Mesenchymal stem cell (in vitro differentiated cells and primary cell): ENCODE data around the gene AMZ1.
A peak's percentile ranks its signal among the peaks of the same experiment; 100 is the strongest.

Source experiments
- DNase-seq: peaks from one replicate; pipeline ENCODE4 v3.0.0-alpha.2; 2013
- H2AFZ ChIP-seq: one replicate; pipeline ENCODE4 v1.6.1; 2013; ENCODE audit warnings: low read depth, mild to moderate bottlenecking, control low read depth, inconsistent platforms, low read length, moderate library complexity
- H2AK5ac ChIP-seq: 2 replicates; pipeline ENCODE4 v1.6.1; 2013; ENCODE audit warnings: low read length, moderate library complexity, mild to moderate bottlenecking, inconsistent platforms; ENCODE audit not compliant: severe bottlenecking
- H2BK120ac ChIP-seq: one replicate; pipeline ENCODE4 v1.6.1; 2013; ENCODE audit warnings: low read depth, mild to moderate bottlenecking, inconsistent platforms, low read length, moderate library complexity
- H2BK12ac ChIP-seq, 2 experiments: one replicate each; pipeline ENCODE4 v1.6.1; 2013; ENCODE audit warnings: inconsistent platforms in 2 of 2, low read length in 2 of 2, mild to moderate bottlenecking in 2 of 2, moderate library complexity in 2 of 2, control low read depth in 1 of 2
- H2BK15ac ChIP-seq: one replicate; pipeline ENCODE4 v1.6.1; 2013; ENCODE audit warnings: mild to moderate bottlenecking, low read depth, inconsistent platforms; ENCODE audit not compliant: poor library complexity, severe bottlenecking
- H2BK5ac ChIP-seq: 2 replicates; pipeline ENCODE4 v1.6.1; 2013; ENCODE audit warnings: low read depth, mild to moderate bottlenecking, low read length, control low read depth, inconsistent platforms; ENCODE audit not compliant: poor library complexity, severe bottlenecking
- H3K14ac ChIP-seq, 2 experiments: one replicate each; pipeline ENCODE4 v1.6.1; 2013; ENCODE audit warnings: inconsistent platforms in 2 of 2, low read length in 2 of 2, control low read depth in 1 of 2, mild to moderate bottlenecking in 1 of 2, moderate library complexity in 1 of 2
- H3K18ac ChIP-seq, 2 experiments: one replicate each; pipeline ENCODE4 v1.6.1; 2013; ENCODE audit warnings: inconsistent platforms in 2 of 2, low read length in 2 of 2, control low read depth in 1 of 2, low read depth in 1 of 2, mild to moderate bottlenecking in 1 of 2
- H3K23ac ChIP-seq, 2 experiments: one replicate each; pipeline ENCODE4 v1.6.1; 2013; ENCODE audit warnings: inconsistent platforms in 2 of 2, low read length in 2 of 2, mild to moderate bottlenecking in 2 of 2, moderate library complexity in 2 of 2, control low read depth in 1 of 2
- H3K27ac ChIP-seq: 2 replicates; pipeline ENCODE4 v1.5.1; 2013; ENCODE audit warnings: mild to moderate bottlenecking, moderate library complexity, low read length, control low read depth, inconsistent platforms; ENCODE audit not compliant: poor library complexity, severe bottlenecking
- H3K27me3 ChIP-seq, 2 experiments: 2 replicates each; pipeline versions ENCODE4 v1.6.1 to v1.7.0; 2013; ENCODE audit warnings: low read length in 2 of 2, mild to moderate bottlenecking in 2 of 2, moderate library complexity in 2 of 2, control low read depth in 1 of 2, inconsistent platforms in 1 of 2; ENCODE audit not compliant: control insufficient read depth in 1 of 2, insufficient read depth in 1 of 2
- H3K36me3 ChIP-seq, 2 experiments: 2 replicates each; pipeline versions ENCODE4 v1.6.1 to v1.7.0; 2013; ENCODE audit warnings: low read length in 2 of 2, control low read depth in 1 of 2, inconsistent platforms in 1 of 2, low read depth in 1 of 2, mild to moderate bottlenecking in 1 of 2; ENCODE audit not compliant: insufficient read depth in 2 of 2, control insufficient read depth in 1 of 2
- H3K4ac ChIP-seq, 2 experiments: one replicate each; pipeline ENCODE4 v1.6.1; 2013; ENCODE audit warnings: inconsistent platforms in 2 of 2, low read length in 2 of 2, mild to moderate bottlenecking in 2 of 2, moderate library complexity in 2 of 2, control low read depth in 1 of 2, low read depth in 1 of 2
- H3K4me1 ChIP-seq: 2 replicates; pipeline ENCODE4 v1.6.1; 2013; ENCODE audit warnings: low read depth, low read length, control low read depth; ENCODE audit not compliant: control insufficient read depth, insufficient read depth
- H3K4me2 ChIP-seq: 2 replicates; pipeline ENCODE4 v1.6.1; 2013; ENCODE audit warnings: low read length, mild to moderate bottlenecking, inconsistent platforms; ENCODE audit not compliant: poor library complexity, severe bottlenecking
- H3K4me3 ChIP-seq, 2 experiments: 2 replicates each; pipeline versions ENCODE4 v1.5.1 to v1.7.0; 2013; ENCODE audit warnings: low read length in 2 of 2, mild to moderate bottlenecking in 2 of 2, control low read depth in 1 of 2, low read depth in 1 of 2; ENCODE audit not compliant: insufficient read depth in 1 of 2
- H3K79me1 ChIP-seq: replicated peaks from 2 replicates; pipeline ENCODE4 v1.6.1; 2013; ENCODE audit warnings: mild to moderate bottlenecking, control low read depth, low read length, inconsistent platforms; ENCODE audit not compliant: poor library complexity, severe bottlenecking
- H3K9ac ChIP-seq: 2 replicates; pipeline ENCODE4 v1.7.0; 2013; ENCODE audit warnings: mild to moderate bottlenecking, low read length, moderate library complexity
- H3K9me3 ChIP-seq: 2 replicates; pipeline ENCODE4 v1.7.0; 2013; ENCODE audit warnings: mild to moderate bottlenecking, low read length; ENCODE audit not compliant: control insufficient read depth
- H4K8ac ChIP-seq: one replicate; pipeline ENCODE4 v1.6.1; 2013; ENCODE audit warnings: inconsistent platforms, mild to moderate bottlenecking, low read length, moderate library complexity
- H4K91ac ChIP-seq: one replicate; pipeline ENCODE4 v1.6.1; 2013; ENCODE audit warnings: mild to moderate bottlenecking, low read length, inconsistent platforms
- WGBS: methylation state at CpG from one replicate; pipeline ENCODE4 v1.1.7; 2013; ENCODE audit warnings: mixed read lengths; 5-methylcytosine and 5-hydroxymethylcytosine counted together

The AMZ1 gene

GRCh38 chr7:2665359-2665791 lies 22.6 kb upstream of the AMZ1 start:
- Histone ChIP-seq H3K27me3 (peaks cover 0 to 36% of the 10 kb centered on the region in 2 experiments), H3K9ac (no peak overlapping the region), H2BK15ac (peak overlapping the region; percentile 71), H3K79me1 (peaks cover 8% of the 10 kb centered on the region), H3K4me1 (peaks cover 37% of the 10 kb centered on the region), H4K91ac (no peak overlapping the region), H3K27ac (no peak overlapping the region), H2AFZ (no peak overlapping the region), H3K18ac (no peak overlapping the region), H2BK5ac (no peak overlapping the region), H4K8ac (no peak overlapping the region), H3K9me3 (peaks cover 5% of the 10 kb centered on the region), H2BK120ac (no peak overlapping the region), H3K4me2 (no peak overlapping the region), H3K4me3 (no peak overlapping the region), H2AK5ac (no peak overlapping the region), H2BK12ac (no peak overlapping the region), H3K4ac (no peak overlapping the region), H3K14ac (no peak overlapping the region), H3K23ac (no peak overlapping the region), H3K36me3 (peaks cover 5 to 46% of the 10 kb centered on the region in 2 experiments)
- 89% methylated on average over 33 of the region's 33 CpGs for WGBS
- no peak for DNase-seq

- no peak overlapping the region for H2BK12ac ChIP-seq
- no peak overlapping the region for H4K8ac ChIP-seq
- H3K4me3 ChIP-seq: no peak overlapping the region
- no peak overlapping the region for H2BK120ac ChIP-seq
- H4K91ac ChIP-seq: no peak overlapping the region
- no peak overlapping the region for H3K23ac ChIP-seq
- H3K4ac ChIP-seq: no peak overlapping the region
- no peak overlapping the region for H3K27ac ChIP-seq
- H3K18ac ChIP-seq: no peak overlapping the region
- H3K4me2 ChIP-seq: no peak overlapping the region
- H3K9me3 ChIP-seq: peaks cover 5% of the 10 kb centered on the region
- H2AFZ ChIP-seq: no peak overlapping the region
- peaks cover 35% of the 10 kb centered on the region for H3K4me1 ChIP-seq
- peaks cover 5 to 39% of the 10 kb centered on the region in 2 experiments for H3K36me3 ChIP-seq
- no peak for DNase-seq
- no peak overlapping the region for H2AK5ac ChIP-seq
- peaks cover 0 to 39% of the 10 kb centered on the region in 2 experiments for H3K27me3 ChIP-seq
- H3K9ac ChIP-seq: no peak overlapping the region
- H3K79me1 ChIP-seq: peaks cover 8% of the 10 kb centered on the region
- 91% methylated on average over 6 of the region's 6 CpGs for WGBS
- no peak overlapping the region for H3K14ac ChIP-seq
- H2BK5ac ChIP-seq: no peak overlapping the region
- H2BK15ac ChIP-seq: no peak overlapping the region
Observed at GRCh38 chr7:2666155-2666554, 21.8 kb upstream of the AMZ1 start.

GRCh38 chr7:2666588-2667250 lies 21.3 kb upstream of the AMZ1 start:
- H2BK15ac ChIP-seq: no peak overlapping the region
- no peak overlapping the region for H2BK12ac ChIP-seq
- H3K14ac ChIP-seq: no peak overlapping the region
- H3K36me3 ChIP-seq: peaks cover 4 to 33% of the 10 kb centered on the region in 2 experiments
- H3K79me1 ChIP-seq: peaks cover 8% of the 10 kb centered on the region
- 88% methylated on average over 18 of the region's 18 CpGs for WGBS
- no peak overlapping the region for H3K9ac ChIP-seq
- H2BK5ac ChIP-seq: no peak overlapping the region
- no peak for DNase-seq
- H2AK5ac ChIP-seq: no peak overlapping the region
- H3K27me3 ChIP-seq: peaks cover 0 to 41% of the 10 kb centered on the region in 2 experiments
- H3K9me3 ChIP-seq: peaks cover 5% of the 10 kb centered on the region
- no peak overlapping the region for H4K91ac ChIP-seq
- no peak overlapping the region for H2AFZ ChIP-seq
- H3K4ac ChIP-seq: no peak overlapping the region
- peaks cover 37% of the 10 kb centered on the region for H3K4me1 ChIP-seq
- no peak overlapping the region for H4K8ac ChIP-seq
- no peak overlapping the region for H3K4me2 ChIP-seq
- H2BK120ac ChIP-seq: no peak overlapping the region
- H3K23ac ChIP-seq: no peak overlapping the region
- no peak overlapping the region for H3K18ac ChIP-seq
- H3K27ac ChIP-seq: no peak overlapping the region
- H3K4me3 ChIP-seq: no peak overlapping the region

GRCh38 chr7:2667843-2668242 lies 20.2 kb upstream of the AMZ1 start:
- H2AFZ ChIP-seq: no peak overlapping the region
- H3K36me3 ChIP-seq: peaks cover 0 to 22% of the 10 kb centered on the region in 2 experiments
- H2BK120ac ChIP-seq: no peak overlapping the region
- peaks cover 5% of the 10 kb centered on the region for H3K79me1 ChIP-seq
- H3K14ac ChIP-seq: peak overlapping the region in 1 of 2 experiments; percentile 29
- no peak overlapping the region for H3K27ac ChIP-seq
- 81% methylated on average over 7 of the region's 7 CpGs for WGBS
- no peak overlapping the region for H2BK12ac ChIP-seq
- DNase-seq: no peak
- H3K9ac ChIP-seq: no peak overlapping the region
- H2AK5ac ChIP-seq: peak overlapping the region; percentile 29
- H3K23ac ChIP-seq: no peak overlapping the region
- no peak overlapping the region for H2BK5ac ChIP-seq
- H3K18ac ChIP-seq: no peak overlapping the region
- peaks cover 5% of the 10 kb centered on the region for H3K9me3 ChIP-seq
- no peak overlapping the region for H2BK15ac ChIP-seq
- peaks cover 31% of the 10 kb centered on the region for H3K4me1 ChIP-seq
- H3K27me3 ChIP-seq: peaks cover 0 to 41% of the 10 kb centered on the region in 2 experiments
- H4K8ac ChIP-seq: peak overlapping the region; percentile 25
- no peak overlapping the region for H3K4me3 ChIP-seq
- H3K4me2 ChIP-seq: no peak overlapping the region
- no peak overlapping the region for H3K4ac ChIP-seq
- H4K91ac ChIP-seq: no peak overlapping the region
